Measurements from ENCODE around the gene BST2.

DNA sequence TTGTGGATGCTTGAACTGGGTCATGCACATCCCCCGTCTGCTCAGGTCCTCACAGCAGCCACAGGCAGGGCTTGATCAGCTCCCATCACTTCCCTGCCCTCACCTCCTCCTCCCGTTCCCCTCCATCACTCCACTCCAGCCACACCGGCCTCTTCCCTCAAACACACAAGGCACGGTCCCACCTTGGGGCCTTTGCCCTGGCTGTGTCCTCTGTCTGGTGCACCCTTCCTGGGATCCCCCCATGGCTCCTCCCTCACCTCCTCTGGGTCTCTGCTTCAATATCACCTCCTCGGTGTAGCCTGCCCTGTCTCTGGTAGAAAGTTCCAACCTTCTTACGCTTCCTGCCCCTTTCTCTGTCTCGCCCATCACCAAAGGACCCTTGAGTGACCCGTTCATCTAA lies 52.0 kb downstream of the BST2 start:
- TF ChIP-seq, protein P1, sequence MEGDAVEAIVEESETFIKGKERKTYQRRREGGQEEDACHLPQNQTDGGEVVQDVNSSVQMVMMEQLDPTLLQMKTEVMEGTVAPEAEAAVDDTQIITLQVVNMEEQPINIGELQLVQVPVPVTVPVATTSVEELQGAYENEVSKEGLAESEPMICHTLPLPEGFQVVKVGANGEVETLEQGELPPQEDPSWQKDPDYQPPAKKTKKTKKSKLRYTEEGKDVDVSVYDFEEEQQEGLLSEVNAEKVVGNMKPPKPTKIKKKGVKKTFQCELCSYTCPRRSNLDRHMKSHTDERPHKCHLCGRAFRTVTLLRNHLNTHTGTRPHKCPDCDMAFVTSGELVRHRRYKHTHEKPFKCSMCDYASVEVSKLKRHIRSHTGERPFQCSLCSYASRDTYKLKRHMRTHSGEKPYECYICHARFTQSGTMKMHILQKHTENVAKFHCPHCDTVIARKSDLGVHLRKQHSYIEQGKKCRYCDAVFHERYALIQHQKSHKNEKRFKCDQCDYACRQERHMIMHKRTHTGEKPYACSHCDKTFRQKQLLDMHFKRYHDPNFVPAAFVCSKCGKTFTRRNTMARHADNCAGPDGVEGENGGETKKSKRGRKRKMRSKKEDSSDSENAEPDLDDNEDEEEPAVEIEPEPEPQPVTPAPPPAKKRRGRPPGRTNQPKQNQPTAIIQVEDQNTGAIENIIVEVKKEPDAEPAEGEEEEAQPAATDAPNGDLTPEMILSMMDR (IDR thresholded peaks at IDR 0.05; ENCODE audit: insufficient read depth, low read depth, low read length): no peak
- no peak for TF ChIP-seq EZH2 (IDR thresholded peaks at IDR 0.05; ENCODE audit: insufficient read depth, low read length)
